NCI-H748 treated with DMSO at 0.1 percent for 48 hours (cell line): ENCODE measurements around the gene SPEF2.

Experiments
- DNase-seq: peaks from one replicate; lab custom pipeline; 2025; lab: John Stamatoyannopoulos, UW

SPEF2 gene, protein sequence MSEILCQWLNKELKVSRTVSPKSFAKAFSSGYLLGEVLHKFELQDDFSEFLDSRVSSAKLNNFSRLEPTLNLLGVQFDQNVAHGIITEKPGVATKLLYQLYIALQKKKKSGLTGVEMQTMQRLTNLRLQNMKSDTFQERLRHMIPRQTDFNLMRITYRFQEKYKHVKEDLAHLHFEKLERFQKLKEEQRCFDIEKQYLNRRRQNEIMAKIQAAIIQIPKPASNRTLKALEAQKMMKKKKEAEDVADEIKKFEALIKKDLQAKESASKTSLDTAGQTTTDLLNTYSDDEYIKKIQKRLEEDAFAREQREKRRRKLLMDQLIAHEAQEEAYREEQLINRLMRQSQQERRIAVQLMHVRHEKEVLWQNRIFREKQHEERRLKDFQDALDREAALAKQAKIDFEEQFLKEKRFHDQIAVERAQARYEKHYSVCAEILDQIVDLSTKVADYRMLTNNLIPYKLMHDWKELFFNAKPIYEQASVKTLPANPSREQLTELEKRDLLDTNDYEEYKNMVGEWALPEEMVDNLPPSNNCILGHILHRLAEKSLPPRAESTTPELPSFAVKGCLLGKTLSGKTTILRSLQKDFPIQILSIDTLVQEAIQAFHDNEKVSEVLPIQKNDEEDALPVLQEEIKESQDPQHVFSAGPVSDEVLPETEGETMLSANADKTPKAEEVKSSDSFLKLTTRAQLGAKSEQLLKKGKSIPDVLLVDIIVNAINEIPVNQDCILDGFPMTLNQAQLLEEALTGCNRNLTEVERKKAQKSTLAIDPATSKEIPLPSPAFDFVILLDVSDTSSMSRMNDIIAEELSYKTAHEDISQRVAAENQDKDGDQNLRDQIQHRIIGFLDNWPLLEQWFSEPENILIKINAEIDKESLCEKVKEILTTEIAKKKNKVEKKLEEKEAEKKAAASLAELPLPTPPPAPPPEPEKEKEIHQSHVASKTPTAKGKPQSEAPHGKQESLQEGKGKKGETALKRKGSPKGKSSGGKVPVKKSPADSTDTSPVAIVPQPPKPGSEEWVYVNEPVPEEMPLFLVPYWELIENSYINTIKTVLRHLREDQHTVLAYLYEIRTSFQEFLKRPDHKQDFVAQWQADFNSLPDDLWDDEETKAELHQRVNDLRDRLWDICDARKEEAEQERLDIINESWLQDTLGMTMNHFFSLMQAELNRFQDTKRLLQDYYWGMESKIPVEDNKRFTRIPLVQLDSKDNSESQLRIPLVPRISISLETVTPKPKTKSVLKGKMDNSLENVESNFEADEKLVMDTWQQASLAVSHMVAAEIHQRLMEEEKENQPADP (N-terminal part only)

DNA sequence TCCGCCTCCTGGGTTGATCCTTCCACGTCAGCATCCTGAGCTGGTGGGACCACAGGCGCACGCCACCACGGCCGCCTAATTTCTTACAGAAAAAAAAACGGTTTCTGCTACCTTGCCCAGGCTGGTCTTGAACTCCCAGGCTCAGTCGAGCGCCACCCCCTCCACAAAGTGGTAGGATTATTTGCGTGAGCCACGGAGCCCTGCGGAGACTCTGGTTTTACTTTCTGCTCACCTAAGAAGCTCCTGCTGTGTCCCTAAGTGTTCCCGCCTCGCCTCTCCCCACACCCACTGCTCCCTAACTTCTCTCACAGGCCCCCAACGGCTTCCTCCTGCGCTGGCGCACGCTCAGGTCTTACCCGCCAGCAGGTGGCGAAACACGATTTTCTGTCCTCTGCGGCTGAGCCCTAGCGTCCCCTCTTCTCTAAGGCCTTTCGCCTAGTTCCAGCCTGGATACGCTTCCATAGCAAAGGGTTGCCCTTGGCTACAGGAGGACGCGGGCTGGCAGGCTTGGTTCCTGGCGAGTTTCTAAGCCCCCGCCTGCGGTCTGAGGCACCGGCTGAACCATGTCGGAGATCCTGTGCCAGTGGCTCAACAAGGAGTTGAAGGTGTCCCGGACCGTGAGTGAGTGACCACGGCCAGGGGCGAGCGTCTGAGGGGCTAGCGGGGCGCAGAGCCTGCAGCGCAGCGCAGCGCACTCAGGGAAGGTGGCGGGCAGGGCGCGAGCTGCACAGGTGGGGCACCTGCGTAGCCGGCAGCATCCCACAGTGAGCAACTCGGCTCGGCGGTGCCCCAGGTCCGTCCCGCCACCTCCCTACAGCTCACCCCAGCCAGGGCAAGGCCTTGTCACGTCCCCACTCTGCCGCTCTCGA is at the start of gene SPEF2:
TSS of gene SPEF2 (plus strand) at position 429 of the 869 bp plus-strand sequence. CDS start at position 564, 135 bp downstream.
- peak; percentile 97 for DNase-seq

DNA sequence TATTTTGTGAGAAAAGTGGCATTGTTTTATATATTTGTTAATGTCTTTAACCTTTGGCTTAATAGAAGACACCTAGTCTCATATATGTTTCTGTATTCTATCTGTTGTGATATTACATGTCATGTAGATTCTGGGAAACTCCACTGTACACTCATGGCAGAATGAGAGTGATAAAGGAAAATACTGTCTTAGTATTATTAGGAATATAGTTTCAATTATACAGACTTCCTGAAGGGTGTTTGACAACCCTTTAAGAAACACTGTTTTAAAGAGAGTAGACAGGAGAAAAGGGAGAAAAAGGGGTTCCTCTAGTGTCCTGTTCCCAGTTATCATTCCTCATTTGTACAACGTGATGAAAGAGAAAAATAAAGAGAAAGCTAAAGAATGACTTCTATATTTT is 42.1 kb upstream of the SPEF2 start:
- no peak for DNase-seq

DNA sequence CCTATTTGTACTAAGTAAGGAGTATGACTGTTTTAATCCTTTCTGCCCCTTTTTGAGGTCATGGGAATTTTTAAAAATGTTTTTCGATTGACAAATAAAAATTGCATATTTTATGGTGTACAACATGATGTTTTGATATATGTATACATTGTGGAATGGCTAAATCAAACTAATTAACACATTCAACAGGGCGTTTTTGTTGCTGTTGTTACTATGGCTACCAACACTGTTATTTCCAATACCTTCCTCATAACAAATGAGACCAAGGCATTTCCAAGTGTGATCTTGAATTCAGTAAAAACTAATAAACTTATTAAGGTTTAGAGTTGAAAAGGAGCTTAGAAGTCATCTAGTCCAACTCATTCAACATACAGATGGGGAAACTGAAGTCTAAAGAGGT is 30.2 kb upstream of the SPEF2 start:
- no peak for DNase-seq

- no peak for DNase-seq
Measured at GRCh38 chr5:35593338-35593737, 24.3 kb upstream of the SPEF2 start.

- no peak for DNase-seq
Measured at GRCh38 chr5:35598707-35599370, 18.8 kb upstream of the SPEF2 start.

- DNase-seq = no peak
Measured at GRCh38 chr5:35600591-35600990, 17.1 kb upstream of the SPEF2 start.

- DNase-seq = no peak
Measured at GRCh38 chr5:35608881-35609779, 8.5 kb upstream of the SPEF2 start.

GRCh38 chr5:35617060-35617434 is 616 bp upstream of the SPEF2 start:
- no peak for DNase-seq

- no peak for DNase-seq
Measured at GRCh38 chr5:35618304-35618636, 607 bp downstream of the SPEF2 start.

GRCh38 chr5:35618781-35619180 is 1.1 kb downstream of the SPEF2 start:
- DNase-seq = no peak

DNA sequence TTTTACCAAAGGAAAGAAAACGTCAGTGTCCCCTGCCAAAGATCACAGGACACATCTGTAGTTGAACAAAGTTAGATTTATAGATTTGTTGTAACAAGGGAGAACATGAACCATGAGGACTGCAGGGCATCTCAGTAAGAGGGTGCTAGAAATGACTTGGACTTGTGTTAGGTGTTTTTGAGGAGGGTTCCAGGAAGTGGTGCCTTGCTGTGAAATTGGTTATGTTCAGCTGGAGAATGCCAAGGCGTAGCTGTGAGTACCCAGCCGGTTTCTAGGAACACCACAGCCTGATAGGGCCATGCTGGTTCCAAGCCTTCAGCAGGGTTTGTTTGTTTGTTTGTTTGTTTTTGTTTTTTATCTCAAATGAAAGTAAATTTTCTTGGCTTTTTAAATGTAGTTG is 5.3 kb downstream of the SPEF2 start:
- DNase-seq = no peak

- DNase-seq = no peak
Measured at GRCh38 chr5:35623991-35624390, 6.3 kb downstream of the SPEF2 start.

GRCh38 chr5:35626108-35626507 is 8.4 kb downstream of the SPEF2 start:
- no peak for DNase-seq

DNA sequence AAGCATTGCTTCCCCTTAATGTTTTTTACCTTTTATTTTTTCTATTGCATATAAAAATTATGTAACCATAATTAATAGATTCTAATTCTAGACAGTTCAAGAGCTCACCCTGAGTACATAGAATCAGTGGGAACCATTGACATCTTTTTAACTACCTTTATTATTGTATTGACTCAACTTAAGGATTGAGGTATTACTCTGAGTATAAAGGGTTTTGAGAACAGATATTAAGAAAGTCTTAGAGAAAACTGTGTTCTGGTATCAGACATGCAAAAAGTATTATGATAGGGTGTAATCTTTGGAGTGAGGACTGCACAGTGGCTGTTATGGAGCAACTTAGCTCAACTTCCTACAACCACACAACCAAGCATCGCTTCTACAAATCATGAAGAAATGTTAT is 8.9 kb downstream of the SPEF2 start:
- no peak for DNase-seq

DNA sequence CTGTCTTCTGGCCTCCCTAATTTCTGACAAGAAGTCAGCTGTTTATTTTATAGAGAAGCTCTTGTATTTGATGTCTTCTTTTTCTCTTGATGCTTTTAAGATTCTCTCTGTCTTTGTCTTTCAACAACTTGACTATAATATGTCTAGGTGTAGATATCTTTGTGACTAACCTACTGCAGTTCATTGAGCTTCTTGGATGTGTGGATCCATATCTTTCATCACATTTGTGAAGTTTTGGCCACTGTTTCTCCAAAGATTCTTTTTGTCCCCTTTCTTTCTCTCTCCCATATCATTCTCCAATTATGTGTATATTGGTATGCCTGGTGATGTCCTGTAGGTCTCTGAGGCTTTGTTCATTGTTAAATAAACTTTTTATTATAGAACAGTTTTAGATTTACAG is 16.7 kb downstream of the SPEF2 start:
- DNase-seq = no peak

- DNase-seq = no peak
Measured at GRCh38 chr5:35640623-35641022, 23.0 kb downstream of the SPEF2 start.

DNA sequence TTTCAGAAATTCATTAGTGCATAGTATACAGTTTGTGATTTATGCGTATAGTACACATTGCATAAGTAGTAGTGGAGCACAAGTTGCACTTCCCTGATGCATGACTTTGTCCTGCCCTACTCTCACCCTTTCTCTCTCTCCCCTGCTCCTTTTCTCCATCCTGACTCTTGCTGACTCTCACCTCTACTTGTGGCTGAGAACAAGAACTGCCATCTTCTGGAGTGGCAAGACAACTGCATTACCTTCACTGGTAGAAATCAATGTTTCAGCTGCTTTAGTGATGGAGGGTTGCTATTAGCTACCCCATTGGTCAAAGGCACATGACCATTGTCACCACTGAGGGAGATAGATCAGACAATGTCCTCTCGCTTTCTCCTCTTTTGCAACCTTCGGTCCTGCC is 26.9 kb downstream of the SPEF2 start:
- no peak for DNase-seq

GRCh38 chr5:35647128-35647527 is 29.5 kb downstream of the SPEF2 start:
- no peak for DNase-seq

DNA sequence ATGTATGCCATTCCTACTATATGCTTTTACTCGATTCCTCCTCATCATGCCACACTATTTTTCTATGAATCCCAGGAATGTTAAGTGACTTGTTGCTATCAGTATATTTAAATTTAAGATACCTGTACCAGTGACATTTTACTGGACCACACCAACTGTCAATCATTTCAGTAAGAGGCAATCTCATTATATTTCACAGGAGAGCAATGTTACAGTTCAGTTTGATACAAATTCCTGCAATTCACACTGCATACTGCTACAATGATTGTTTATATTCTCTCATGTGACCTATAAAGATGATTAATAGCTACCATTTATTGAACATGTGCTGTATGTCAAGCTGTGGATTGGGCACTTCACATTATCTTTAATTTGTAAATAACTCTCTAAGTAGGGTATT is 30.0 kb downstream of the SPEF2 start:
- no peak for DNase-seq
